ENCODE results near the gene MOCOS. TPM values are rescaled to one million over a fixed set of nuclear protein-coding genes. Genes with fewer than 3 reads are reported as not detected.
A peak's percentile ranks its signal among the peaks of the same experiment; 100 is the strongest.

MOCOS gene
- total RNA-seq, 2 experiments from 2014 or later = 0.40 to 0.64 TPM

DNA sequence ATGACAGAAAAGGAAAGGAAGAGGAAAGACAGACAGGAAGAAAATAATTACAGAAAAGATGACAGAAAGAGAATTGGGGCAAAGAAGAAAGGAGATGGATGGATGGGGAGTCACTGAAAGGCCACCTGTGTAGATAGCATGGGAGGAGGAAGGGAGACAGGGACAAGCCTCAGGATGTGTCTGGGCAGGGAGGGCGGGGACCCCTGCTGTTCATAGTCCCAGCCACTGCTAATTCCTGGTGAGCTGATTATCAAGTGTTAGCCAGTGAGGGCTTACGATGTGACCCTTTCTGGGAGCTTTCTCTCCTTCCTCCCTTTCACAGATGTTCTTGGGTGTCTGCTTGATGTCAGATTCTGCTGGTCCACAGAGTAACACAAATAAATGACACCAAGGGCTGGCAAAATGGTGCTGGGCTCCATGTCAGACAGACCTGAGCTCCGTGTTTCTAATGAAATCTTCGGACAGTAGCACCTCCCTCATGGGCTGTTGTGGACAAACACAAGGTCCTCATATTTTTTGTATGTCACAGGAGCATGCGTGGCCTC lies 123.8 kb downstream of the MOCOS start:
- Mint-ChIP-seq H3K4me1 (no peaks in the 10 kb centered on the region), H3K27ac (no peak overlapping the region), H3K36me3 (no peaks in the 10 kb centered on the region), H3K27me3 (peaks cover 19% of the 10 kb centered on the region), H3K9me3 (ENCODE audit: low read depth) (no peaks in the 10 kb centered on the region), H3K4me3 (no peak overlapping the region)
- DNase-seq (peak; percentile 21), ATAC-seq (no peak)
- CTCF ChIA-PET = no interaction called here

DNA sequence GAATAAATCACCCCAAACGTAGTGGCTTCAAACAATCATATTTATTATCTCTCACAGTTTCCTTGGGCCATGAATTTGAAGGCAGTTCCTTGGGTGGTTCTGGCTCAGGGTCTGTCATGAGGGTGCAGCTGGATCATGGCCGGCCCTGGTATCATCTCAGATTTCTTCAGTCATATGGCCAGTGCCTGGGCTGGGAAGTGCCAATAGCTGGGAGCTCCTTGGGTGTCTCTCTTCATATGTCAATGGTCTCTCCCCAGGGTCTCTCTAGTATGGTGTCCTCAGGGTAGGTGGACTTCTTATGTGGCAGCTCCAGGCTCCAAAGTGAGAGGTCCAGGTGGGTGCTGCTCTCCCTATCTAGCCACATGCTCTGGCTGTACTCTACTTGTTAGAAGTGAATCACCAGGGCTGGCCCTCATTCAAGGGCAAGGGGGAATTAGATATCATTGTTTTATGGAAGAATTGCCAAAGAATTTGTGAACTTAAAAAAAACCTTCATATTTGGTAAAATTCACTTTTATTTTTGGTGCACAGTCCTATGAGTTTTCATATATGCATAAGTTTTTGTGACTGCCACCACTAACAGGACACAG lies 125.6 kb downstream of the MOCOS start:
- Mint-ChIP-seq H3K4me3 (no peak overlapping the region), H3K27me3 (peaks cover 13% of the 10 kb centered on the region), H3K36me3 (no peaks in the 10 kb centered on the region), H3K4me1 (no peaks in the 10 kb centered on the region), H3K9me3 (ENCODE audit: low read depth) (no peaks in the 10 kb centered on the region), H3K27ac (no peak overlapping the region)
- CTCF ChIA-PET = no interaction called here
- no peak for ATAC-seq
- DNase-seq = peak; percentile 5

DNA sequence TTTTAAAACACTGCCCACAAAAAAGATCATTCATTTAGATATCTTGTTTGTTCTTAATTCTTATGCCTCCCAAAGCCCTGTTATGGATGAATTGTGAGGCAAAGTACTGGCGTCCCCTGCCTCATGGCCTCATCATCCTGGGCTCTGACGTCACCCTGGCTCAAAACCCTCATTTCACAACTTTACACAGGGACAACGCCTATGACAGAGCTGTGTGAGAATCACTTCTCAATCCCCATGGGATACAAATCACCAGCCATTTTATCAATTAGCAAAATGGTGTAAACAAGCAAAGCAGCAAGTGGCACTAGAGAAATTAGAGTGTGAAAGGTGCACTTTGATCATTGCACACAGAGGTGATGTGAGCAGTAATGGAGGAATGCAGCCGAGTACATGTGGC lies 126.8 kb downstream of the MOCOS start:
- H3K27me3 Mint-ChIP-seq = peaks cover 18% of the 10 kb centered on the region
- no peaks in the 10 kb centered on the region for H3K4me1 Mint-ChIP-seq
- H3K4me3 Mint-ChIP-seq = no peak overlapping the region
- H3K27ac Mint-ChIP-seq = no peak overlapping the region
- peaks cover 2% of the 10 kb centered on the region for H3K9me3 Mint-ChIP-seq (ENCODE audit: low read depth)
- DNase-seq (peak; percentile 7), ATAC-seq (no peak)
- CTCF ChIA-PET = no interaction called here
- no peaks in the 10 kb centered on the region for H3K36me3 Mint-ChIP-seq

DNA sequence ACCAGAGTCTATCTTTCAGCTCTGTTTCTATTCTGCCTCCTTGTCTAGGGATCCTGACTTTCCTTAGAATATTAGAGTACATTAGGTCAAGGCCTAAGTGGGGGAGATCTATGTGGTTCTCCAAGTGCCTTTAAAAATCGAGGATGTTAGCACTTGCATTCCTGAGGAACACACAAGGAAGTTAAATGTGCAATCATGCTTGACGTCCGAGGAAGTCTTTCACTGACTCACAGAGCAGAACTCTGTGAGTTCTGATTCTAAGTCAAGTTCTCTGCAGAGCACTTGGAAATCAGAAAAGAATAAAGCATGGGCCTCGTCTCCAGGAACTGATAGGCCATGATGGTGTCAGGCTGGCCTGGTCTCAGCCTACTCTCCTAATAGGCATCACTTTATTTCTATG lies 127.5 kb downstream of the MOCOS start:
- H3K27me3 Mint-ChIP-seq = peaks cover 24% of the 10 kb centered on the region
- no peaks in the 10 kb centered on the region for H3K36me3 Mint-ChIP-seq
- peaks cover 2% of the 10 kb centered on the region for H3K9me3 Mint-ChIP-seq (ENCODE audit: low read depth)
- CTCF ChIA-PET = no interaction called here
- DNase-seq (no peak), ATAC-seq (no peak)
- no peaks in the 10 kb centered on the region for H3K4me1 Mint-ChIP-seq
- H3K27ac Mint-ChIP-seq = no peak overlapping the region
- H3K4me3 Mint-ChIP-seq = no peak overlapping the region

DNA sequence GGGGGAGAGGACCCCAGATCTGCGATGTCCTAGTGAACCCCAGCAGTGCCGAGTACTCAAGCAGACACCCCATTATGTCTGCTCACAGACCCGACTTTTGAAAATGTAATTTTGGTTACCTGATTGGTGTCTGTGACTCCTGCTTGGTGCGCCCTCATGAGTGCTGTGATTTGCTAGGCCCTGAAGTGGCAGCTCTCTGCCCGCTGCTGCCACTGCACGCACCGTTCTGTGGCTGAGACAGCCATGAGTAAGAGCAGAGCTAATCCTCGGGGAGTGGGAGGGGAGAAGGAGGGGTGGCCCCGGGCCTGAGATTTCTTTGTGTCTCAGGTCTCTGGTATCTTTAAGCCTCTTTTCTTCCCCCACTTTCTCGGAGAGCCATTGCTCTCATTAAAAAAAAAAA lies 128.4 kb downstream of the MOCOS start:
- H3K27ac Mint-ChIP-seq = no peak overlapping the region
- H3K9me3 Mint-ChIP-seq (ENCODE audit: low read depth) = peaks cover 2% of the 10 kb centered on the region
- DNase-seq = peak; percentile 16
- no peak for ATAC-seq
- no peak overlapping the region for H3K4me3 Mint-ChIP-seq
- no peaks in the 10 kb centered on the region for H3K4me1 Mint-ChIP-seq
- no peaks in the 10 kb centered on the region for H3K36me3 Mint-ChIP-seq
- peaks cover 26% of the 10 kb centered on the region for H3K27me3 Mint-ChIP-seq
- CTCF ChIA-PET = no interaction called here

DNA sequence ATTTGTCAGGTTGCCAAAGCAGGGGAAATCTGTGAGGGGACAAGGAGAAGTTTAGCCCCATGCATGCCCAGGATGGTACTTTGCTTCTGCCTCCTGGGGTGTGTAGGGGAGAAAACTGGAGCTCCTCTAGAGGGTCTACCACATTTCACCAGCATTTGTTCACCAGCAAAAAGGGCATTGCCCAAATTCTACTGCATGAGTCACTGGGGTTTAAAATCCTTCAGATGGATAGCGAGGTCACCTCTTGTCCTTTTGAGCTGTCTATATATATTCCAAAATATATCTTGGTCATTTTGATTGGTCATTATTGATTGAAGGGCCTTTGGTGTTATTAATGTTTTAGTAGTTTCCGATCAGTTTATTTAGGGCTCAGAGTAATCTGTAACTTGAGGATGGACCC lies 128.9 kb downstream of the MOCOS start:
- CTCF ChIA-PET = no interaction called here
- H3K36me3 Mint-ChIP-seq = no peaks in the 10 kb centered on the region
- H3K4me3 Mint-ChIP-seq = no peak overlapping the region
- peaks cover 2% of the 10 kb centered on the region for H3K9me3 Mint-ChIP-seq (ENCODE audit: low read depth)
- ATAC-seq (no peak), DNase-seq (peak; percentile 7)
- H3K27ac Mint-ChIP-seq = no peak overlapping the region
- H3K4me1 Mint-ChIP-seq = no peaks in the 10 kb centered on the region
- peaks cover 26% of the 10 kb centered on the region for H3K27me3 Mint-ChIP-seq

Other genes starting within 250 kb of the MOCOS start
- 10 to 100 TPM; 26.2 to 33.4 TPM for gene RPRD1A, start 119.9 kb upstream of the MOCOS start, total RNA-seq
- gene SLC39A6, start 58.2 kb upstream of the MOCOS start, total RNA-seq = 10 to 100 TPM; 19.3 to 29.4 TPM
- 10 to 100 TPM; 58.8 to 67.6 TPM for gene ELP2, start 57.6 kb upstream of the MOCOS start, total RNA-seq
- not detected for gene FHOD3, start 110.2 kb downstream of the MOCOS start, total RNA-seq